Body of pancreas (tissue), 4 donors: ENCODE data around the gene OSMR. TPM values are rescaled to one million over a fixed set of nuclear protein-coding genes. Genes with fewer than 3 reads are reported as not detected.

Source experiments
- ATAC-seq: fragments of 150-250 bp; one replicate; pipeline ENCODE4 v1.9.1; 2016
- DNase-seq, 4 donors: peaks; one replicate each; pipeline ENCODE4 v3.0.0-alpha.2; 2019
- H3K27ac ChIP-seq, 4 donors: fragments of 200-600 bp; sonication (generic); 1 replicate in 3 of 4; 2 replicates in 1 of 4; pipeline versions ENCODE4 v1.5.1 to v1.6.1; 2016 to 2019; ENCODE audit warnings: mild to moderate bottlenecking in 1 of 4, mixed read lengths in 1 of 4, moderate library complexity in 1 of 4
- H3K27me3 ChIP-seq, 2 donors: fragments of 200-600 bp; sonication (generic); one replicate each; pipeline ENCODE4 v1.6.0; 2016; ENCODE audit warnings: mild to moderate bottlenecking in 1 of 2
- H3K36me3 ChIP-seq, 2 donors: fragments of 200-600 bp; sonication (generic); replicated peaks in 1 of 2; 2 replicates each; pipeline ENCODE4 v1.5.1; 2016; ENCODE audit warnings: low read depth in 2 of 2; ENCODE audit not compliant: insufficient read depth in 1 of 2
- H3K4me1 ChIP-seq: fragments of 200-600 bp; sonication (generic); one replicate; pipeline ENCODE4 v1.6.0; 2016
- H3K4me3 ChIP-seq, 2 donors: fragments of 200-600 bp; sonication (generic); 1 replicate in 1 of 2; 2 replicates in 1 of 2; pipeline ENCODE4 v1.5.1; 2016 to 2019
- H3K9me3 ChIP-seq, 3 donors: fragments of 200-600 bp; sonication (generic); 1 replicate in 2 of 3; 2 replicates in 1 of 3; pipeline ENCODE4 v1.5.1; 2016
- POLR2A ChIP-seq, 3 donors: fragments of 450-650 bp; IDR thresholded peaks; one replicate each; pipeline ENCODE4 v1.6.1; 2016; ENCODE audit warnings: antibody characterized with exemption in 3 of 3, mild to moderate bottlenecking in 2 of 3
- WGBS, 2 donors: methylation state at CpG; one replicate each; pipeline ENCODE4 v1.1.5; 2017; 5-methylcytosine and 5-hydroxymethylcytosine counted together
- intact Hi-C: fragments of 100-400 bp; cut with DNase I; formaldehyde crosslinking; loops from one replicate; pipeline ENCODE4 v1.15.1; 2023
- total RNA-seq, 2 donors: library from RNA; depleted of rRNA; stranded (reverse); fragments of >200 nt; gene quantifications; one replicate each; pipeline ENCODE4 v1.1.0, GENCODE V29; 2016
- TF ChIP-seq, protein P1 (sequence below), 7 experiments: fragments of 450-650 bp in 4 of 7; fragments of 200-600 bp in 3 of 7; sonication (generic) in 3 of 7; IDR thresholded peaks; one replicate each; pipeline ENCODE4 v1.5.1; 2016 to 2019; ENCODE audit warnings: antibody characterized with exemption in 7 of 7

OSMR gene
- total RNA-seq, 2 donors from 2014 or later = 11.7 to 22.4 TPM

DNA sequence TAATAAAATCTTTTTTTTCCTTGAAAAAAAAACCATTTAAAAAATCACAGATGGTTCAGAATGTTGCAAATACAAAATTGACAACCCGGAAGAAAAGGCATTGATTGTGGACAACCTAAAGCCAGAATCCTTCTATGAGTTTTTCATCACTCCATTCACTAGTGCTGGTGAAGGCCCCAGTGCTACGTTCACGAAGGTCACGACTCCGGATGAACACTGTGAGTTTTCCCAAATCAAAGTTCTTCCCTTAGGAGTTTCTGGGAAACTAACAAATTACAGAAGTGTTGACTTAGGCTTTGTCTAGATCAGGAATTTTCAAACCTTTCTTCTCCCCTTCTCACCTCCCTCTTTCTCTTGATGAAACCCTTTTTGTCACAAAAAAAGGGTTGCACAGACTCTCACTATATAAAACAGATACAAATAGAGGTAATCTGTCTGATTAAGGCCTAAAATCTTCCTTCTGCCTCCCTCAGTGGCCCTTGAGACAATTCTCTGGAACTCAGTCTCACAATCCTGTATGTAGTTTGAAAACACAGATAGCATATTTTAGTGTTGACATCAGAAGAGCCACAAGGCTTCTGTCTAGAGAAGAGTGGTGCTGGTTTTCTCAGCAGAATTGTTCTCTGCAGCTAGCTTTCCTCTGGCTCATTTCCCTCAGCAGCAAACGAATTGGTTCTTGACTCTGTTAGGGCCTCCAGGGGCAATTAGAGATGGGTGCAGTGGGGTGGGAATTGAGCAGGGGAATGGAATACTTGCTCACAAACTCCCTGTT lies 79.5 kb downstream of the OSMR start:
- H3K27ac ChIP-seq = no peak overlapping the region
- ATAC-seq (no peak), DNase-seq (no peak)
- WGBS, 2 donors = 71 to 81% methylated on average over 6 of the region's 6 CpGs
- H3K9me3 ChIP-seq = no peaks in the 10 kb centered on the region
- H3K4me3 ChIP-seq = no peak overlapping the region
- no peaks in the 10 kb centered on the region for H3K27me3 ChIP-seq
- intact Hi-C loops = no loop called here
- peaks cover 0 to 11% of the 10 kb centered on the region in 2 donors for H3K36me3 ChIP-seq
- TF ChIP-seq POLR2A (IDR thresholded peaks at IDR 0.05) = no peak
- TF ChIP-seq, protein P1, sequence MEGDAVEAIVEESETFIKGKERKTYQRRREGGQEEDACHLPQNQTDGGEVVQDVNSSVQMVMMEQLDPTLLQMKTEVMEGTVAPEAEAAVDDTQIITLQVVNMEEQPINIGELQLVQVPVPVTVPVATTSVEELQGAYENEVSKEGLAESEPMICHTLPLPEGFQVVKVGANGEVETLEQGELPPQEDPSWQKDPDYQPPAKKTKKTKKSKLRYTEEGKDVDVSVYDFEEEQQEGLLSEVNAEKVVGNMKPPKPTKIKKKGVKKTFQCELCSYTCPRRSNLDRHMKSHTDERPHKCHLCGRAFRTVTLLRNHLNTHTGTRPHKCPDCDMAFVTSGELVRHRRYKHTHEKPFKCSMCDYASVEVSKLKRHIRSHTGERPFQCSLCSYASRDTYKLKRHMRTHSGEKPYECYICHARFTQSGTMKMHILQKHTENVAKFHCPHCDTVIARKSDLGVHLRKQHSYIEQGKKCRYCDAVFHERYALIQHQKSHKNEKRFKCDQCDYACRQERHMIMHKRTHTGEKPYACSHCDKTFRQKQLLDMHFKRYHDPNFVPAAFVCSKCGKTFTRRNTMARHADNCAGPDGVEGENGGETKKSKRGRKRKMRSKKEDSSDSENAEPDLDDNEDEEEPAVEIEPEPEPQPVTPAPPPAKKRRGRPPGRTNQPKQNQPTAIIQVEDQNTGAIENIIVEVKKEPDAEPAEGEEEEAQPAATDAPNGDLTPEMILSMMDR (IDR thresholded peaks at IDR 0.05) = no peak
- H3K4me1 ChIP-seq = peaks cover 5% of the 10 kb centered on the region

DNA sequence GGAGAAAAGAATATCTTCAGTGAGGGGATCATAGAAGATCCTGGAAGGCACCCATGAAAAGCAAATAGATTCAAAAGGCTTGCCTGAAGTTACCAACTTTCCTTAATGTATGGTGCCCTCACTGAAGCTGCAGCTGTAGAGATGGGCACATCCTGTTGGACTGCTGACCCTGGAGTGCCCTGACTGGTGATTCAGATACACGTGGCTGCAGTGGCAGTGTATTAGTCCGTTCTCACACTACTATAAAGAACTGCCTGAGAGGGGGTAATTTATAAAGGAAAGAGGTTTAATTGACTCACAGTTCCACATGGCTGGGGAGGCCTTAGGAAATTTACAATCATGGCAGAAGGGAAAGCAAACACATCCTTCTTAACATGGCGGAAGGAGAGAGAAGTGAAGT lies 80.3 kb downstream of the OSMR start:
- no peaks in the 10 kb centered on the region for H3K9me3 ChIP-seq
- no peak overlapping the region for H3K27ac ChIP-seq
- H3K4me3 ChIP-seq = no peak overlapping the region
- H3K36me3 ChIP-seq = peaks cover 0 to 11% of the 10 kb centered on the region in 2 donors
- intact Hi-C loops = no loop called here
- peaks cover 5% of the 10 kb centered on the region for H3K4me1 ChIP-seq
- H3K27me3 ChIP-seq = no peaks in the 10 kb centered on the region
- WGBS, 2 donors = 87% methylated on average over 3 of the region's 3 CpGs
- ATAC-seq (no peak), DNase-seq (no peak)
- TF ChIP-seq POLR2A (IDR thresholded peaks at IDR 0.05) = no peak
- TF ChIP-seq, protein P1 (IDR thresholded peaks at IDR 0.05) = no peak

DNA sequence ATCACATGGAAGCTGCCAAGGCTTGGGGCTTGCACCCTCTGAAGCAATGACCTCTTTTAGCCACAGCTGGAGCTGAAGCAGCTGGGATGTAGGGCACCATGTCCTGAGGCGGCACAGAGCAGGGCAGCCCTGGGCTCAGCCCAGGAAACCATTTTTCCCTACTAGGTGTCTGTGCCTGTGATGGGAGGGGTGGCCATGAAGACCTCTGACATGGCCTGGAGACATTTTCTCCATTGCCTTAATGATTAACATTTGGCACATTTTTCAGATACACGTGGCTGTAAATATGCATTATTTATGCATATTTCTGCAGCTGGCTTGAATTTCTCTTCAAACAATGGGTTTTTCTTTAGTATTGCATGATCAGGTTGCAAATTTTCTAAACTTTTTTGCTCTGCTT lies 81.7 kb downstream of the OSMR start:
- ATAC-seq = no peak
- no peaks in the 10 kb centered on the region for H3K27me3 ChIP-seq
- H3K4me3 ChIP-seq = no peak overlapping the region
- H3K36me3 ChIP-seq = peaks cover 0 to 13% of the 10 kb centered on the region in 2 donors
- peaks cover 10% of the 10 kb centered on the region for H3K4me1 ChIP-seq
- WGBS, 2 donors = 70 to 80% methylated on average over 2 of the region's 2 CpGs
- intact Hi-C loops = no loop called here
- no peak for DNase-seq
- TF ChIP-seq, protein P1 (IDR thresholded peaks at IDR 0.05) = no peak
- TF ChIP-seq POLR2A (IDR thresholded peaks at IDR 0.05) = no peak
- H3K27ac ChIP-seq = no peak overlapping the region
- H3K9me3 ChIP-seq = no peaks in the 10 kb centered on the region

DNA sequence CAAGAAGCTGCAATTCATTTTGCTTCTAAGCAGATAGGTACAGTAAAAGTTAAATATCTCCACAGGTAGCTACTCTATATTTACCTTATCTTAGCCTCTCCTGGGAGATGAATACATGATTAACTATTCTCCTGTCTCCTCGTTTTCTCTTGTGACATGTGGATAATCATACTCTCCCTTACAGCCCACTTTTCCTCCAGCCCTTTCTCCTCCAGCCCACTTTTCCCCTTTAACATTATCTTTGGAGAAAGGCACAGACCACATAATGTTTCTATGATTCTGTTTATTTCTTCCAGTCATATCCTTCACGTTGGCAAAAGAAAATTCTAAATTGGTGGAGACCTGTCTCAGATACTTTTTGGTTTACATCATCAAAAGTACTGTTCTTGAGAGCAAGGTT lies 84.0 kb downstream of the OSMR start:
- no peaks in the 10 kb centered on the region for H3K9me3 ChIP-seq
- no peak overlapping the region for H3K27ac ChIP-seq
- H3K27me3 ChIP-seq = no peaks in the 10 kb centered on the region
- peaks cover 19% of the 10 kb centered on the region for H3K4me1 ChIP-seq
- intact Hi-C loops = no loop called here
- 52 to 56% methylated on average over 2 of the region's 2 CpGs for WGBS, 2 donors
- no peak for ATAC-seq
- H3K36me3 ChIP-seq = peaks cover 0 to 12% of the 10 kb centered on the region in 2 donors
- H3K4me3 ChIP-seq = no peak overlapping the region
- no peak for DNase-seq
- no peak for TF ChIP-seq POLR2A (IDR thresholded peaks at IDR 0.05)
- TF ChIP-seq, protein P1 (IDR thresholded peaks at IDR 0.05) = no peak

DNA sequence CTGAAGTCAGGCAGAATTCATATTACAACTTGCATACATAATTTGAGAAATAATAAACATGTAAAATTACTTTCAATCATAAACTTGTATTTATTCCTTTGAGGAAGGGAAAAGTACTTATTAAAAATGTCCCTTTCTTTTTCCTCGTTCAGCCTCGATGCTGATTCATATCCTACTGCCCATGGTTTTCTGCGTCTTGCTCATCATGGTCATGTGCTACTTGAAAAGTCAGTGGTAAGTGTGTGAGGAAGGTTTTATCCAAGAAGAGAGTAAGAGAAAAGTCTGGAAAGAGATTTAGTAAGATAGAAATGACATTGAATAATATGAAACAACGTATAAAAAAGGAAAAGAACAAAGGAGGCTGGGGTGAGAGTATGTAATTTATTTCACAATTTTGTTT lies 85.9 kb downstream of the OSMR start:
- intact Hi-C loops = no loop called here
- ATAC-seq = no peak
- TF ChIP-seq, protein P1 (IDR thresholded peaks at IDR 0.05) = no peak
- TF ChIP-seq POLR2A (IDR thresholded peaks at IDR 0.05) = no peak
- Histone ChIP-seq H3K9me3 (no peaks in the 10 kb centered on the region), H3K27me3 (no peaks in the 10 kb centered on the region), H3K36me3 (peaks cover 0 to 4% of the 10 kb centered on the region in 2 donors), H3K4me1 (peaks cover 19% of the 10 kb centered on the region), H3K4me3 (no peak overlapping the region), H3K27ac (no peak overlapping the region)
- 81 to 94% methylated on average over 4 of the region's 4 CpGs for WGBS, 2 donors
- no peak for DNase-seq
